ENCODE data around the gene RETSAT. TPM values are rescaled to one million over a fixed set of nuclear protein-coding genes. Genes with fewer than 3 reads are reported as not detected.
A peak's percentile ranks its signal among the peaks of the same experiment; 100 is the strongest.

RETSAT gene
- total and polyA plus RNA-seq, 2 of the 13 experiments (the other 11 are each of a cell fraction or from before 2014, with no cell fraction given) = 46.7 to 61.0 TPM

GRCh38 chr2:85355073-85355410 is 714 bp upstream of the RETSAT start (continued):
- TF ChIP-seq ISX (CRISPR knock-in tag; conservative IDR thresholded peaks at IDR 0.05) (0 out of 2 replicates have a peak, but pooled peaks have one; percentile 12), JUN (CRISPR knock-in tag; IDR thresholded peaks at IDR 0.05) (no peak), NCOA2 (CRISPR knock-in tag; IDR thresholded peaks at IDR 0.05) (no peak), ETV6 (CRISPR knock-in tag; conservative IDR thresholded peaks at IDR 0.05) (0 out of 2 replicates have a peak, but pooled peaks have one; percentile 1), ZNF772 (CRISPR knock-in tag; IDR thresholded peaks at IDR 0.05) (no peak), ZIK1 (CRISPR knock-in tag; IDR thresholded peaks at IDR 0.05; ENCODE audit: borderline replicate concordance, low read depth) (no peak), HNRNPH1 (optimal IDR thresholded peaks at IDR 0.05; ENCODE audit: low read depth, low read length) (no peak), NKX3-1 (CRISPR knock-in tag; IDR thresholded peaks at IDR 0.05) (peak; percentile 12; the same call in 1 of the 2 replicates), DNMT1 (CRISPR knock-in tag; IDR thresholded peaks at IDR 0.05) (0 out of 2 replicates have a peak, but pooled peaks have one; percentile 18), HIVEP1 (CRISPR knock-in tag; IDR thresholded peaks at IDR 0.05) (no peak), XRCC5 (optimal IDR thresholded peaks at IDR 0.05; ENCODE audit: low read length) (no peak), FIP1L1 (IDR thresholded peaks at IDR 0.05; ENCODE audit: borderline replicate concordance, insufficient read depth, low read depth, low read length) (0 out of 2 replicates have a peak, but pooled peaks have one; percentile 17), ZNF556 (CRISPR knock-in tag; IDR thresholded peaks at IDR 0.05; ENCODE audit: borderline replicate concordance) (no peak), ZNF792 (CRISPR knock-in tag; IDR thresholded peaks at IDR 0.05) (no peak), TCF12 (IDR thresholded peaks at IDR 0.05) (no peak), TCF12 (CRISPR knock-in tag; IDR thresholded peaks at IDR 0.05) (0 out of 2 replicates have a peak, but pooled peaks have one; percentile 24), IRF1 (CRISPR knock-in tag; IDR thresholded peaks at IDR 0.05; ENCODE audit: low read depth) (no peak), ZNF577 (CRISPR knock-in tag; IDR thresholded peaks at IDR 0.05; ENCODE audit: borderline replicate concordance, low read depth) (no peak), ZNF557 (CRISPR knock-in tag; IDR thresholded peaks at IDR 0.05) (no peak), BORCS8-MEF2B (CRISPR knock-in tag; IDR thresholded peaks at IDR 0.05) (0 out of 2 replicates have a peak, but pooled peaks have one; percentile 1), SMAD9 (CRISPR knock-in tag; IDR thresholded peaks at IDR 0.05) (no peak), KDM5A (IDR thresholded peaks at IDR 0.05; ENCODE audit: borderline replicate concordance, low read length) (no peak), E2F1 (CRISPR knock-in tag; IDR thresholded peaks at IDR 0.05) (no peak), SMC3 (IDR thresholded peaks at IDR 0.05; ENCODE audit: low read length) (no peak), ZFP90 (CRISPR knock-in tag; IDR thresholded peaks at IDR 0.05; ENCODE audit: borderline replicate concordance) (0 out of 2 replicates have a peak, but pooled peaks have one; percentile 20)
- TF ChIP-seq, protein P1, sequence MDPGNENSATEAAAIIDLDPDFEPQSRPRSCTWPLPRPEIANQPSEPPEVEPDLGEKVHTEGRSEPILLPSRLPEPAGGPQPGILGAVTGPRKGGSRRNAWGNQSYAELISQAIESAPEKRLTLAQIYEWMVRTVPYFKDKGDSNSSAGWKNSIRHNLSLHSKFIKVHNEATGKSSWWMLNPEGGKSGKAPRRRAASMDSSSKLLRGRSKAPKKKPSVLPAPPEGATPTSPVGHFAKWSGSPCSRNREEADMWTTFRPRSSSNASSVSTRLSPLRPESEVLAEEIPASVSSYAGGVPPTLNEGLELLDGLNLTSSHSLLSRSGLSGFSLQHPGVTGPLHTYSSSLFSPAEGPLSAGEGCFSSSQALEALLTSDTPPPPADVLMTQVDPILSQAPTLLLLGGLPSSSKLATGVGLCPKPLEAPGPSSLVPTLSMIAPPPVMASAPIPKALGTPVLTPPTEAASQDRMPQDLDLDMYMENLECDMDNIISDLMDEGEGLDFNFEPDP (CRISPR knock-in tag; conservative IDR thresholded peaks at IDR 0.05) = 0 out of 2 replicates have a peak, but pooled peaks have one; percentile 34
- TF ChIP-seq, protein P2, sequence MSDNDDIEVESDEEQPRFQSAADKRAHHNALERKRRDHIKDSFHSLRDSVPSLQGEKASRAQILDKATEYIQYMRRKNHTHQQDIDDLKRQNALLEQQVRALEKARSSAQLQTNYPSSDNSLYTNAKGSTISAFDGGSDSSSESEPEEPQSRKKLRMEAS (IDR thresholded peaks at IDR 0.05) = 0 out of 2 replicates have a peak, but pooled peaks have one; percentile 8
- TF ChIP-seq, protein P3, sequence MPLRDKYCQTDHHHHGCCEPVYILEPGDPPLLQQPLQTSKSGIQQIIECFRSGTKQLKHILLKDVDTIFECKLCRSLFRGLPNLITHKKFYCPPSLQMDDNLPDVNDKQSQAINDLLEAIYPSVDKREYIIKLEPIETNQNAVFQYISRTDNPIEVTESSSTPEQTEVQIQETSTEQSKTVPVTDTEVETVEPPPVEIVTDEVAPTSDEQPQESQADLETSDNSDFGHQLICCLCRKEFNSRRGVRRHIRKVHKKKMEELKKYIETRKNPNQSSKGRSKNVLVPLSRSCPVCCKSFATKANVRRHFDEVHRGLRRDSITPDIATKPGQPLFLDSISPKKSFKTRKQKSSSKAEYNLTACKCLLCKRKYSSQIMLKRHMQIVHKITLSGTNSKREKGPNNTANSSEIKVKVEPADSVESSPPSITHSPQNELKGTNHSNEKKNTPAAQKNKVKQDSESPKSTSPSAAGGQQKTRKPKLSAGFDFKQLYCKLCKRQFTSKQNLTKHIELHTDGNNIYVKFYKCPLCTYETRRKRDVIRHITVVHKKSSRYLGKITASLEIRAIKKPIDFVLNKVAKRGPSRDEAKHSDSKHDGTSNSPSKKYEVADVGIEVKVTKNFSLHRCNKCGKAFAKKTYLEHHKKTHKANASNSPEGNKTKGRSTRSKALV (CRISPR knock-in tag; IDR thresholded peaks at IDR 0.05) = no peak

Measured in HepG2 (cell line).